ENCODE measurements around the gene VWCE.
"Not testable (repeated sequence)": the region's sequence is repeated elsewhere in the genome, so short reads cannot be mapped to it uniquely, and the experiment has no call there.

DNA sequence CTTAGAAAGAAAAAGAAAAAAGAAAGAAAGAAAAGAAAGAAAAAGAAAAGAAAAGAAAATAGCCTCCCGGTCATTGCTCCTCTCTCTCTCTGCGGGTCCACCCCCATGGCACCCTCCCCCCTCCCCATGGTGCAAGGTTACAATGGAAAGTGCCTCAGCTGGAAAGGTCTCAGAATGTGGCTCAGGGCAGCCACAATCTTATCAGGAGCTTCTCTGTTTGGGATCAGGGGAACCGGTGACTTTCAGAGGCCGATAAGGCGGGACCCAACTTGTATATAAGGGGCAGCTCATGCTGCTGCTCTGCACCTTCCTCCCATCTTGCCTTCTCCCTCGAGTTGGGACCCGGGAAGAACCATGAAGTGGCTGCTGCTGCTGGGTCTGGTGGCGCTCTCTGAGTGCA is 73.1 kb downstream of the VWCE start, which contains the start of gene PGA4:
- TF ChIP-seq, protein P1, sequence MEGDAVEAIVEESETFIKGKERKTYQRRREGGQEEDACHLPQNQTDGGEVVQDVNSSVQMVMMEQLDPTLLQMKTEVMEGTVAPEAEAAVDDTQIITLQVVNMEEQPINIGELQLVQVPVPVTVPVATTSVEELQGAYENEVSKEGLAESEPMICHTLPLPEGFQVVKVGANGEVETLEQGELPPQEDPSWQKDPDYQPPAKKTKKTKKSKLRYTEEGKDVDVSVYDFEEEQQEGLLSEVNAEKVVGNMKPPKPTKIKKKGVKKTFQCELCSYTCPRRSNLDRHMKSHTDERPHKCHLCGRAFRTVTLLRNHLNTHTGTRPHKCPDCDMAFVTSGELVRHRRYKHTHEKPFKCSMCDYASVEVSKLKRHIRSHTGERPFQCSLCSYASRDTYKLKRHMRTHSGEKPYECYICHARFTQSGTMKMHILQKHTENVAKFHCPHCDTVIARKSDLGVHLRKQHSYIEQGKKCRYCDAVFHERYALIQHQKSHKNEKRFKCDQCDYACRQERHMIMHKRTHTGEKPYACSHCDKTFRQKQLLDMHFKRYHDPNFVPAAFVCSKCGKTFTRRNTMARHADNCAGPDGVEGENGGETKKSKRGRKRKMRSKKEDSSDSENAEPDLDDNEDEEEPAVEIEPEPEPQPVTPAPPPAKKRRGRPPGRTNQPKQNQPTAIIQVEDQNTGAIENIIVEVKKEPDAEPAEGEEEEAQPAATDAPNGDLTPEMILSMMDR (IDR thresholded peaks at IDR 0.05; ENCODE audit: low read length) = not testable (repeated sequence)
- TF ChIP-seq EZH2phosphoT487 (IDR thresholded peaks at IDR 0.05; ENCODE audit: low read length); EZH2 (optimal IDR thresholded peaks at IDR 0.05; ENCODE audit: low read depth, low read length): not testable (repeated sequence)

All from MM.1S (cell line).